BJ (cell line): Measurements from ENCODE around the gene XCL2. TPM values are rescaled to one million over a fixed set of nuclear protein-coding genes. Genes with fewer than 3 reads are reported as not detected.
"Not testable (repeated sequence)": the region's sequence is repeated elsewhere in the genome, so short reads cannot be mapped to it uniquely, and the experiment has no call there.

Experiments
- CTCF ChIA-PET: fragments of 350-600 bp; formaldehyde crosslinking; extraction: SDS; loops from one replicate; lab custom pipeline; 2021; ENCODE audit warnings: antibody characterized with exemption, inconsistent platforms; lab: Yijun Ruan, JAX
- POLR2A ChIA-PET: fragments of 300-600 bp; sonication (Branson Sonifier 250); formaldehyde crosslinking; extraction: SDS; loops from one replicate; lab custom pipeline; 2021; ENCODE audit warnings: antibody characterized with exemption; lab: Charles Lee
- DNase-seq: peaks from one replicate; pipeline ENCODE4 v3.0.0-alpha.2; 2011; ENCODE audit warnings: low read depth
- H3K27me3 ChIP-seq: 2 replicates; pipeline ENCODE4 v1.6.0; 2011; ENCODE audit warnings: low read length; ENCODE audit not compliant: control insufficient read depth, insufficient read depth
- H3K36me3 ChIP-seq: 2 replicates; pipeline ENCODE4 v1.5.1; 2011; ENCODE audit warnings: low read length; ENCODE audit not compliant: control insufficient read depth, insufficient read depth
- H3K4me3 ChIP-seq: 2 replicates; pipeline ENCODE4 v1.5.1; 2011; ENCODE audit warnings: low read depth, mild to moderate bottlenecking, control low read depth, low read length
- polyA minus RNA-seq: library from RNA; depleted of rRNA, polyadenylated mRNA; stranded (reverse); fragments of >200 nt; gene quantifications from 2 replicates; pipeline ENCODE4 v1.2.3, GENCODE V29; 2011; rRNA and poly(A)+ RNA removed
- polyA plus RNA-seq: library from polyadenylated mRNA; depleted of rRNA; stranded (reverse); fragments of >200 nt; gene quantifications from 2 replicates; pipeline ENCODE4 v1.2.3, GENCODE V29; 2011; rRNA removed
- TF ChIP-seq, protein P1 (sequence below): IDR thresholded peaks from 2 replicates; pipeline ENCODE4 v1.5.1; 2011; ENCODE audit warnings: low read depth, mild to moderate bottlenecking, control low read depth, inconsistent platforms, low read length, moderate library complexity; ENCODE audit not compliant: insufficient read depth

Gene XCL2
- polyA plus RNA-seq (not detected in 2 replicates), polyA minus RNA-seq (not detected in 2 replicates)

DNA sequence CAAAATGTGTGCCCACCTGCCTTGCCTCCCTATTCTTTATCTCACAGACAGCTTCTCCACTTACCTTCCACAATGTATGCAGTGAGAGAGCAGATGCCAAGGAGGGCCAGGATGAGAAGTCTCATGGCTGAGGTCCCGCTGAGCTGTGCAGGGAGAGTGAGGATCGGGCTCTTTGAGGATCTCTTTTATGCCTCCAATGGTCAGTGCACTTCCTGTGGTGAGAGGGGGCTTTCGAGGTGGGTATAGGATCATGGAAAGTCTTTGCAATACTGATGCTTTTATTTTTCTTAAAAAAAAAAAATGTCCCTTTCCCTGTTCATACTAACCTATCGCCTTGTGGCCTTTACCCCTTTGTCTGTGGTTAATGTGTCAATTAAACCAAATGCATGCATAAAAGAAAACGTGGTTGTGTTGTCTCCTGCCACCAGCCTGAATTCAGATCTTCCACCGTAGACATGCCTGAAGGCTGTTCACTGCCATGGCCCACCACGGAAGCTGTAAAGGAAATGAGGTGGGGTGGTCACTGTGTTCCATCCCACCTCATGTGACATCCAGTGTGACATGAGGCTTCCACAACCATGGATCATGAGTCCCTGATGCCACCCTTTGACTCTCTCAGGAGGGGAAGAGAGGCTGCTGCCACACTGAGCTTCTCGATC is at the start of gene XCL2:
TSS of gene XCL2 (minus strand) at position 158 of the 659 bp plus-strand sequence. CDS start at position 125, 33 bp downstream.
- H3K4me3 ChIP-seq, POLR2A ChIA-PET, H3K27me3 ChIP-seq, H3K36me3 ChIP-seq, DNase-seq, CTCF ChIA-PET: not testable (repeated sequence)

- no peaks in the 10 kb centered on the region for H3K27me3 ChIP-seq
- H3K36me3 ChIP-seq = no peaks in the 10 kb centered on the region
- CTCF ChIA-PET = interaction anchor here (1.1 kb wide), 1 partner anchor 11 kb away, joined by 3 read pairs; no protein-coding TSS in a partner anchor
- DNase-seq = no peak
- POLR2A ChIA-PET = no interaction called here
- no peak overlapping the region for H3K4me3 ChIP-seq
- TF ChIP-seq, protein P1, sequence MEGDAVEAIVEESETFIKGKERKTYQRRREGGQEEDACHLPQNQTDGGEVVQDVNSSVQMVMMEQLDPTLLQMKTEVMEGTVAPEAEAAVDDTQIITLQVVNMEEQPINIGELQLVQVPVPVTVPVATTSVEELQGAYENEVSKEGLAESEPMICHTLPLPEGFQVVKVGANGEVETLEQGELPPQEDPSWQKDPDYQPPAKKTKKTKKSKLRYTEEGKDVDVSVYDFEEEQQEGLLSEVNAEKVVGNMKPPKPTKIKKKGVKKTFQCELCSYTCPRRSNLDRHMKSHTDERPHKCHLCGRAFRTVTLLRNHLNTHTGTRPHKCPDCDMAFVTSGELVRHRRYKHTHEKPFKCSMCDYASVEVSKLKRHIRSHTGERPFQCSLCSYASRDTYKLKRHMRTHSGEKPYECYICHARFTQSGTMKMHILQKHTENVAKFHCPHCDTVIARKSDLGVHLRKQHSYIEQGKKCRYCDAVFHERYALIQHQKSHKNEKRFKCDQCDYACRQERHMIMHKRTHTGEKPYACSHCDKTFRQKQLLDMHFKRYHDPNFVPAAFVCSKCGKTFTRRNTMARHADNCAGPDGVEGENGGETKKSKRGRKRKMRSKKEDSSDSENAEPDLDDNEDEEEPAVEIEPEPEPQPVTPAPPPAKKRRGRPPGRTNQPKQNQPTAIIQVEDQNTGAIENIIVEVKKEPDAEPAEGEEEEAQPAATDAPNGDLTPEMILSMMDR = no peak
Observed at GRCh38 chr1:168591641-168592250, 47.9 kb upstream of the XCL2 start.

DNA sequence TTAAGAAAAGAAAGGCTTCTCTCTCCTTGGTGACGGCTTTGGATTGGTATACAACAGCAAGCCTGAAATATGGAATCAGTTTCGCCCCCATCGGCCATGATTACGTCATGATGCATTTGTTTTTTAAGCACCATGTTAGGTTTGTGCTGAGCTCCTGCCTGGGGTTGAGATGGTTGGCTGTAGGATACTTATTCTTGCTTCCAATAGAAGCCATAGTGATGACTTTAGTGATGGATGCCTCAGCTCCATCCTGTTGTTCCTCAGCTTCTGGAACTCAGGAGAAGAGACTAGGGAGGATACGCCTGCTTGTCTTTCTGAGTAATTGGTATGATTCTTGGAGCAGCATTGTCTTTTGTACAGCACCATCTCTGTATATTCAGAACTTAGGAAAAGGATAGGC is 47.3 kb upstream of the XCL2 start:
- no peaks in the 10 kb centered on the region for H3K36me3 ChIP-seq
- ChIA-PET POLR2A (no interaction called here), CTCF (interaction anchor here (1.1 kb wide), 1 partner anchor 12 kb away, joined by 3 read pairs; no protein-coding TSS in a partner anchor)
- DNase-seq = no peak
- no peaks in the 10 kb centered on the region for H3K27me3 ChIP-seq
- no peak overlapping the region for H3K4me3 ChIP-seq
- TF ChIP-seq, protein P1 = no peak

DNA sequence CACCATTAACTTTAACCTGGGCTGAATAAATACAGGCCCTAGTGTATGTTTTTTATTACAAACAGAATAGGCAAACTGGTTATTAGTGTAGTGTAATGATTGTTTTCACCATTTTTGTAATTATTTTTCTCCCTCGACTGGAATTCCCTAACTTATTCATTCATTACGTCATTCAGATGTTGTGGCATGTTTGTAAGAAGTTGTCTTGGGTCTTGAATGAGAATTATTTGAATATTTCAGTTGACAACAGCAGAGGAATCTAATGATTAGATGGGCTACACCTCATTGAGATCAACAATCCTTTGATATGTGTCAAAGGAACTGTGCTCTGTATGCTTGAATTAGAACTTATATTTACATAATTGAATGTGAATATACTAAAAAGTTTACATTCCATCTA is 45.4 kb upstream of the XCL2 start:
- TF ChIP-seq, protein P1 = no peak
- ChIA-PET POLR2A (no interaction called here), CTCF (no interaction called here)
- H3K36me3 ChIP-seq = no peaks in the 10 kb centered on the region
- no peaks in the 10 kb centered on the region for H3K27me3 ChIP-seq
- no peak overlapping the region for H3K4me3 ChIP-seq
- DNase-seq = no peak

- TF ChIP-seq, protein P1 = no peak
- CTCF ChIA-PET = interaction anchor here (0.6 to 5.2 kb wide), 5 partner anchors 24 to 762 kb away, joined by 3 to 38 read pairs (median 3); no protein-coding TSS in a partner anchor
- POLR2A ChIA-PET = no interaction called here
- Histone ChIP-seq H3K4me3 (no peak overlapping the region), H3K27me3 (no peaks in the 10 kb centered on the region; the same call in 1 of the 2 replicates), H3K36me3 (no peaks in the 10 kb centered on the region)
- no peak for DNase-seq
Observed at GRCh38 chr1:168585937-168586336, 42.1 kb upstream of the XCL2 start.
